Fibroblast of the aortic adventitia (primary cell): Measurements from ENCODE around the gene BCL11A. TPM values are rescaled to one million over a fixed set of nuclear protein-coding genes. Genes with fewer than 3 reads are reported as not detected.

Source experiments
- DNase-seq: peaks from one replicate; pipeline ENCODE4 v3.0.0-alpha.2; 2010; ENCODE audit warnings: low read depth
- H3K4me3 ChIP-seq: 2 replicates; pipeline ENCODE4 v1.5.1; 2011; ENCODE audit warnings: low read depth, mild to moderate bottlenecking, control low read depth, low read length, moderate library complexity
- total RNA-seq: library from RNA; depleted of rRNA; stranded (reverse); fragments of >200 nt; gene quantifications from 2 replicates; pipeline ENCODE4 v1.2.3, GENCODE V29; 2012; ENCODE audit warnings: low replicate concordance
- TF ChIP-seq, protein P1 (sequence below): IDR thresholded peaks from 2 replicates; pipeline ENCODE4 v1.5.1; 2011; ENCODE audit warnings: mild to moderate bottlenecking, low read length, control low read depth, inconsistent platforms; ENCODE audit not compliant: insufficient read depth

The BCL11A gene
- total RNA-seq, 1 donor, result 0.09 TPM

- no peak for DNase-seq
- TF ChIP-seq, protein P1, sequence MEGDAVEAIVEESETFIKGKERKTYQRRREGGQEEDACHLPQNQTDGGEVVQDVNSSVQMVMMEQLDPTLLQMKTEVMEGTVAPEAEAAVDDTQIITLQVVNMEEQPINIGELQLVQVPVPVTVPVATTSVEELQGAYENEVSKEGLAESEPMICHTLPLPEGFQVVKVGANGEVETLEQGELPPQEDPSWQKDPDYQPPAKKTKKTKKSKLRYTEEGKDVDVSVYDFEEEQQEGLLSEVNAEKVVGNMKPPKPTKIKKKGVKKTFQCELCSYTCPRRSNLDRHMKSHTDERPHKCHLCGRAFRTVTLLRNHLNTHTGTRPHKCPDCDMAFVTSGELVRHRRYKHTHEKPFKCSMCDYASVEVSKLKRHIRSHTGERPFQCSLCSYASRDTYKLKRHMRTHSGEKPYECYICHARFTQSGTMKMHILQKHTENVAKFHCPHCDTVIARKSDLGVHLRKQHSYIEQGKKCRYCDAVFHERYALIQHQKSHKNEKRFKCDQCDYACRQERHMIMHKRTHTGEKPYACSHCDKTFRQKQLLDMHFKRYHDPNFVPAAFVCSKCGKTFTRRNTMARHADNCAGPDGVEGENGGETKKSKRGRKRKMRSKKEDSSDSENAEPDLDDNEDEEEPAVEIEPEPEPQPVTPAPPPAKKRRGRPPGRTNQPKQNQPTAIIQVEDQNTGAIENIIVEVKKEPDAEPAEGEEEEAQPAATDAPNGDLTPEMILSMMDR, result no peak
- H3K4me3 ChIP-seq, result no peak overlapping the region
Measured at GRCh38 chr2:60466161-60466702, 87.2 kb downstream of the BCL11A start.

DNA sequence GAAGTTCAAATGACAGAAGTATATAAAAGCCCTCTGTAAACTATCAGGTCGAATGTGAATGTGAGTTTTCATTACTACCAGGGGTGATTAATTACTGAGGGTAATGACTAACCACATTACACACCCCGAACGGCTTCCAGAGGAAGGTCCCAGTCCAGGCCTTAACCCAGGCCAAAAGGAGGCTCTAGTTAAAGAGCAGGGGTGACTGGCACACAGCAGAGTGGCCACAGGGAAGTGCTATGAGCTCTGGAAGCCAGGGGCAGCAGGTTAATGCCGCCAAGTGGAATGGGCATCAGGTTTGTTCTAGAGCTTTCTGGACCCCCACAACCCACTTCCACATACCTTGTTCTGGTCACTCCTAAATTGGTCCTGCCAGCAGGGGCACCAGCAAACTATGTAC lies 87.7 kb downstream of the BCL11A start:
- TF ChIP-seq, protein P1, result no peak
- DNase-seq, result no peak
- no peak overlapping the region for H3K4me3 ChIP-seq

DNA sequence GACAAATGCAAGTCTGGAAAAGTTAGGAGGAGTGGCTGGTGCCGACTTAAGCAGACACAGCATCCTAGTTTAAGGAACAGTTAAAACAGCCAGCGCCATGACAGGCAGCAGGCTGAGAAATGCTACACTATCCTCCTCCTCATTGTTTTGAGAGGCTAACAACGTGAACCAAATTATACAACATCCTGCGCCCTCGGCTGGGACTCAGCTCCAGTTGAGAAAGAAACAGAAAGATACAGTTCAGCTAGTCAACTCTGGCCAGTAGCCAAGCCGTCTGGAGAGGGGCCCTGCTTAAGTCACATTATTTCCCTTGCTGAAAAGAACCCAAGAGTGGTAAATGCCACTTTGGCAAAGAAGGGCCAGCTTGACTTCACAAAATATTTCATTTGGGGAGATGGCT lies 90.2 kb downstream of the BCL11A start:
- TF ChIP-seq, protein P1, result no peak
- DNase-seq, result peak; percentile 16
- H3K4me3 ChIP-seq, result no peak overlapping the region

DNA sequence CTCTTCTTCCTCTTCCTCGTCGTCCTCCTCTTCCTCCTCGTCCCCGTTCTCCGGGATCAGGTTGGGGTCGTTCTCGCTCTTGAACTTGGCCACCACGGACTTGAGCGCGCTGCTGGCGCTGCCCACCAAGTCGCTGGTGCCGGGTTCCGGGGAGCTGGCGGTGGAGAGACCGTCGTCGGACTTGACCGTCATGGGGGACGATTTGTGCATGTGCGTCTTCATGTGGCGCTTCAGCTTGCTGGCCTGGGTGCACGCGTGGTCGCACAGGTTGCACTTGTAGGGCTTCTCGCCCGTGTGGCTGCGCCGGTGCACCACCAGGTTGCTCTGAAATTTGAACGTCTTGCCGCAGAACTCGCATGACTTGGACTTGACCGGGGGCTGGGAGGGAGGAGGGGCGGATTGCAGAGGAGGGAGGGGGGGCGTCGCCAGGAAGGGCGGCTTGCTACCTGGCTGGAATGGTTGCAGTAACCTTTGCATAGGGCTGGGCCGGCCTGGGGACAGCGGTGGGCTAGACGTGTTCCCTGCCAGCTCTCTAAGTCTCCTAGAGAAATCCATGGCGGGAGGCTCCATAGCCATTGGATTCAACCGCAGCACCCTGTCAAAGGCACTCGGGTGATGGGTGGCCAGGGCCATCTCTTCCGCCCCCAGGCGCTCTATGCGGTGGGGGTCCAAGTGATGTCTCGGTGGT lies 91.9 kb downstream of the BCL11A start:
- H3K4me3 ChIP-seq, result no peak overlapping the region
- DNase-seq, result no peak
- TF ChIP-seq, protein P1, result no peak

GRCh38 chr2:60460577-60461420 lies 92.7 kb downstream of the BCL11A start:
- TF ChIP-seq, protein P1, result no peak
- DNase-seq, result no peak
- no peak overlapping the region for H3K4me3 ChIP-seq

DNA sequence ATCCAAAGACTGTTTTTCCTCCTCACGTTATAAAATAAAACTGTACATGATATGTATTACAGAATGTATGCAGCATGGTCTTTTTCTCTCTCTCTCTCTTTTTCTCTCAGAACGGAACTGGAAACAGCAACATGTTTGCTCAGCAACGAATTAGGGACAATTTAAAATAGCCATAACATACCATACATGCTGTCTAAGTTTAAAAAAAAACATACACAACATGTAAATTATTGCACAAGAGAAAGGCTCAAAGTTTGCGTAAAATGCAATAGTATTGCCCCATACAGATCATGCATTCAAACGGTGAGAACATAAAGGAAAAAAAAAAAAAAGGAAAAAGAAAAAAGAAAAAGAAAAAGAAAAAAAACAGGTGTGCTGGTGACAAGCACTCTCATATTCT lies 93.6 kb downstream of the BCL11A start:
- H3K4me3 ChIP-seq, result no peak overlapping the region
- no peak for DNase-seq
- TF ChIP-seq, protein P1, result no peak
